Stomach (tissue), 4 donors: Measurements from ENCODE around the gene BACH1.
A peak's percentile ranks its signal among the peaks of the same experiment; 100 is the strongest.

ENCODE experiments used
- CTCF ChIP-seq, 7 experiments: fragments of 450-650 bp in 4 of 7; fragments of 200-600 bp in 3 of 7; sonication (generic) in 3 of 7; IDR thresholded peaks; one replicate each; pipeline ENCODE4 v1.5.1; 2016 to 2019; ENCODE audit warnings: antibody characterized with exemption in 7 of 7, control low read depth in 2 of 7, mild to moderate bottlenecking in 1 of 7
- POLR2A ChIP-seq, 4 donors: fragments of 450-650 bp; IDR thresholded peaks; one replicate each; pipeline ENCODE4 v1.6.1; 2016; ENCODE audit warnings: antibody characterized with exemption in 4 of 4, control low read depth in 2 of 4, mild to moderate bottlenecking in 1 of 4, moderate library complexity in 1 of 4
- POLR2AphosphoS5 ChIP-seq, 3 donors: sonication (generic); formaldehyde crosslinking; IDR thresholded peaks; one replicate each; pipeline ENCODE4 v1.6.1; 2016; ENCODE audit warnings: antibody characterized with exemption in 3 of 3

GRCh38 chr21:29290240-29290639 lies 8.5 kb upstream of the BACH1 start:
- no peak for TF ChIP-seq CTCF (IDR thresholded peaks at IDR 0.05)
- no peak for TF ChIP-seq POLR2A (IDR thresholded peaks at IDR 0.05)
- TF ChIP-seq POLR2AphosphoS5 (IDR thresholded peaks at IDR 0.05), result peak in 2 of 3 donors; percentile 40 to 68
